K562 (cell line): ENCODE results near the gene RETREG1. TPM values are rescaled to one million over a fixed set of nuclear protein-coding genes. Genes with fewer than 3 reads are reported as not detected.

ENCODE experiments used
- CCAR2 ChIP-seq: fragments of 200-400 bp; formaldehyde crosslinking; IDR thresholded peaks from 2 replicates; pipeline ENCODE4 v1.6.1; 2017; ENCODE audit warnings: mild to moderate bottlenecking, low read depth, low read length
- CEBPB ChIP-seq: fragments of 450-650 bp; IDR thresholded peaks from 2 replicates; pipeline ENCODE4 v1.6.1; 2016; ENCODE audit warnings: missing genetic modification characterization, missing compliant biosample characterization
- FOXK1 ChIP-seq: sonication (generic); formaldehyde crosslinking; IDR thresholded peaks from 2 replicates; pipeline ENCODE4 v1.8.0; 2022; ENCODE audit warnings: missing genetic modification reagents, mild to moderate bottlenecking, borderline replicate concordance
- HBP1 ChIP-seq: fragments of 450-650 bp; formaldehyde crosslinking; IDR thresholded peaks from 2 replicates; pipeline ENCODE4 v1.4.0; 2022; ENCODE audit warnings: missing genetic modification characterization
- HSF4 ChIP-seq: fragments of 250-450 bp; sonication (Bioruptor Pico); IDR thresholded peaks from 2 replicates; pipeline ENCODE4 v2.1.2; 2022; ENCODE audit warnings: mild to moderate bottlenecking, moderate library complexity, borderline replicate concordance
- MED1 ChIP-seq: sonication (generic); formaldehyde crosslinking; IDR thresholded peaks from 2 replicates; pipeline ENCODE4 v1.8.1; 2023; ENCODE audit warnings: missing genetic modification reagents, borderline replicate concordance
- MITF ChIP-seq: IDR thresholded peaks from 2 replicates; pipeline ENCODE4 v1.6.1; 2014; ENCODE audit warnings: antibody characterized with exemption
- MLLT1 ChIP-seq, 2 experiments: fragments of 450-650 bp; IDR thresholded peaks; 2 replicates each; pipeline ENCODE4 v1.6.1; 2016
- MTA3 ChIP-seq: fragments of 450-650 bp; formaldehyde crosslinking; IDR thresholded peaks from 2 replicates; pipeline ENCODE4 v1.6.1; 2017; ENCODE audit warnings: mild to moderate bottlenecking, borderline replicate concordance
- PHF8 ChIP-seq: fragments of 200-600 bp; sonication (generic); IDR thresholded peaks from 2 replicates; pipeline ENCODE4 v1.6.1; 2012; ENCODE audit warnings: mixed run types, mild to moderate bottlenecking, inconsistent platforms, low read length, moderate library complexity, borderline replicate concordance
- RAD21 ChIP-seq, 2 experiments: fragments of 250-450 bp in 1 of 2; fragments of 450-650 bp in 1 of 2; sonication (Bioruptor Pico) in 1 of 2; formaldehyde crosslinking in 1 of 2; IDR thresholded peaks in 1 of 2; conservative IDR thresholded peaks in 1 of 2; 2 replicates each; pipeline versions ENCODE4 v1.4.0 to v1.8.0; 2020 to 2022; ENCODE audit warnings: mild to moderate bottlenecking in 2 of 2, moderate library complexity in 1 of 2
- RAD51 ChIP-seq: fragments of 450-650 bp; IDR thresholded peaks from 2 replicates; pipeline ENCODE4 v1.7.1; 2016; ENCODE audit warnings: low read depth, mild to moderate bottlenecking, borderline replicate concordance
- SIN3A ChIP-seq, 2 experiments: fragments of 150-350 bp in 1 of 2; IDR thresholded peaks; 2 replicates each; pipeline ENCODE4 v1.6.1; 2011 to 2016; ENCODE audit warnings: borderline replicate concordance in 2 of 2, low read depth in 2 of 2, low read length in 2 of 2, mild to moderate bottlenecking in 2 of 2, moderate library complexity in 2 of 2; ENCODE audit not compliant: control insufficient read depth in 1 of 2
- SLC30A9 ChIP-seq: fragments of 250-450 bp; sonication (Bioruptor Pico); IDR thresholded peaks from 2 replicates; pipeline ENCODE4 v1.8.0; 2022; ENCODE audit warnings: mild to moderate bottlenecking, moderate library complexity
- SMC3 ChIP-seq: conservative IDR thresholded peaks from 2 replicates; pipeline ENCODE4 v1.6.1; 2011; ENCODE audit warnings: low read depth, low read length, improper control_type of control experiment; ENCODE audit not compliant: insufficient read depth
- SNRNP70 ChIP-seq: fragments of 200-400 bp; formaldehyde crosslinking; optimal IDR thresholded peaks from 2 replicates; pipeline ENCODE3; 2017; ENCODE audit warnings: low read depth, low read length
- SREBF2 ChIP-seq: sonication (generic); formaldehyde crosslinking; IDR thresholded peaks from 2 replicates; pipeline ENCODE4 v1.4.0; 2020; ENCODE audit warnings: mild to moderate bottlenecking, missing genetic modification reagents
- TAL1 ChIP-seq: fragments of 450-650 bp; IDR thresholded peaks from 2 replicates; pipeline ENCODE4 v1.6.1; 2016; ENCODE audit warnings: mild to moderate bottlenecking
- TRIM28 ChIP-seq: fragments of 450-650 bp; IDR thresholded peaks from 2 replicates; pipeline ENCODE4 v1.6.1; 2017
- XRCC3 ChIP-seq: fragments of 450-650 bp; IDR thresholded peaks from 2 replicates; pipeline ENCODE4 v1.6.1; 2017; ENCODE audit warnings: mild to moderate bottlenecking, moderate library complexity
- ZNF197 ChIP-seq: fragments of 200-800 bp; sonication (Bioruptor generic); IDR thresholded peaks from 2 replicates; pipeline ENCODE4 v1.6.1; 2016; ENCODE audit warnings: low read depth, missing genetic modification characterization, missing compliant biosample characterization
- ZNF644 ChIP-seq: fragments of 200-800 bp; sonication (Bioruptor generic); IDR thresholded peaks from 2 replicates; pipeline ENCODE4 v1.6.1; 2016; ENCODE audit warnings: low read depth, missing genetic modification characterization, missing compliant biosample characterization
- ZNF695 ChIP-seq: fragments of 450-650 bp; formaldehyde crosslinking; IDR thresholded peaks from 2 replicates; pipeline ENCODE4 v1.4.0; 2020; ENCODE audit warnings: mild to moderate bottlenecking, moderate library complexity
- ZZZ3 ChIP-seq: fragments of 450-650 bp; IDR thresholded peaks from 2 replicates; pipeline ENCODE4 v1.6.1; 2016; ENCODE audit warnings: antibody characterized with exemption, mild to moderate bottlenecking, moderate library complexity
- polyA plus RNA-seq, 8 experiments: library from polyadenylated mRNA; depleted of rRNA in 4 of 8; stranded (reverse) in 5 of 8; unstranded in 3 of 8; fragments of >200 nt; fragmentation: Nextera tagmentation in 2 of 8; fragmentation: Illumina TruSeq in 1 of 8; extraction: Ambion mirVana in 2 of 8; extraction: Trizol in 1 of 8; gene quantifications; 2 replicates each; pipeline versions ENCODE4 v1.2.1 to v1.2.3, GENCODE V29; 2011 to 2014; ENCODE audit warnings: inconsistent platforms in 1 of 8, missing spikeins in 1 of 8
- total RNA-seq, 7 experiments: library from RNA; depleted of rRNA in 6 of 7; stranded (reverse); fragments of >200 nt in 6 of 7; fragmentation: Illumina TruSeq in 2 of 7; extraction: Trizol in 2 of 7; gene quantifications; 2 replicates each; pipeline versions ENCODE4 v1.2.1 to v1.2.3, GENCODE V29; 2011 to 2021; ENCODE audit warnings: low replicate concordance in 1 of 7

RETREG1 gene
- total and polyA plus RNA-seq, 9 of the 15 experiments (the other 6 are each of a cell fraction or from before 2014, with no cell fraction given), result 0.01 to 0.20 (median 0.08) TPM; not detected in 5

GRCh38 chr5:16465544-16466432 lies 151.0 kb downstream of the RETREG1 start, which contains the start of gene ZNF622 (continued):
- TF ChIP-seq MITF (0 out of 2 replicates have a peak, but pooled peaks have one; percentile 9), CEBPB (tag) (no peak), MED1 (no peak), CCAR2 (no peak), ZNF644 (no peak), ZNF695 (no peak), XRCC3 (no peak), FOXK1 (0 out of 2 replicates have a peak, but pooled peaks have one; percentile 68), MLLT1 (IDR thresholded peaks at IDR 0.05) (no peak), PHF8 (peak; percentile 100), SREBF2 (no peak), RAD21 (CRISPR knock-in tag; conservative IDR thresholded peaks at IDR 0.05 in 1 of 2, IDR thresholded peaks at IDR 0.05 in 1 of 2) (no peak), SMC3 (no peak), MTA3 (no peak; the same call in none of the 2 replicates), RAD51 (no peak), HSF4 (no peak), HBP1 (CRISPR knock-in tag) (peak; percentile 85), SIN3A (IDR thresholded peaks at IDR 0.05; ENCODE audit: borderline replicate concordance in 2 of 2, control insufficient read depth in 1 of 2, low read depth in 2 of 2, low read length in 2 of 2) (peak; percentile 28 to 94; a peak in 3 of 4 replicates), SNRNP70 (no peak), ZZZ3 (no peak; the same call in 1 of the 2 replicates), ZNF197 (no peak), TRIM28 (no peak), TAL1 (no peak; the same call in 1 of the 2 replicates), SLC30A9 (no peak)
